ENCODE data around the gene ETFB. TPM values are rescaled to one million over a fixed set of nuclear protein-coding genes. Genes with fewer than 3 reads are reported as not detected.

The ETFB gene
- total RNA-seq, 2 donors from 2014 or later = 54.3 to 77.3 TPM

DNA sequence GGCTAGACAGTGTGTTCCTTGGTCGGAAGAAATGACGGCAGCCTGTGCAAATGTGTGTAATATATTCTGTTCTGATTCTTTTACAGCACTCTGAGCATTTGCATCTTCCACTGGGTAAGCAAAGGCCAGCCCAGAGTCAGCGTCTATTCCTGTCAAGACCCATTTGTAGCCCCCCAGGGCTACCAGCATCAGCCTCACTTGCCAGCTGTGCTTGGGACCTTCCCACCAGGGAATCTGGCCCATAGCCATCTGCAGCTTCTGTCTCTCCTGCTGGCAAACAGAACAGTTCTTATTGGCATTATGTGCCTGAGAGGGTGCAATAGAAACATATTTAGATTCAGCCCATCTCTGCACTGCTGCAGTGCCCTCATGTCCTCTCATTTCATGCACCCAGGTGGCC lies 60.7 kb downstream of the ETFB start:
- H3K4me3 Mint-ChIP-seq = no peak overlapping the region
- Histone ChIP-seq H3K9ac (ENCODE audit: extremely low read depth, low read length, poor library complexity, severe bottlenecking) (no peak overlapping the region), H3K4me1 (ENCODE audit: control insufficient read depth, insufficient read depth, low read length) (no peaks in the 10 kb centered on the region), H3K4me3 (ENCODE audit: low read length) (no peak overlapping the region), H3K36me3 (ENCODE audit: control insufficient read depth, insufficient read depth, low read length) (no peaks in the 10 kb centered on the region), H3K27ac (ENCODE audit: low read depth, low read length) (no peak overlapping the region), H3K27me3 (ENCODE audit: control insufficient read depth, insufficient read depth, low read length, poor library complexity, severe bottlenecking) (peaks cover 12% of the 10 kb centered on the region), H3K9me3 (ENCODE audit: control insufficient read depth, low read length) (no peaks in the 10 kb centered on the region)
- peaks cover 19% of the 10 kb centered on the region for H3K27me3 Mint-ChIP-seq (ENCODE audit: insufficient read depth)
- WGBS, 2 experiments (ENCODE audit: insufficient coverage in 1 of 2, insufficient read length in 1 of 2) = 71 to 80% methylated on average over 1 to 3 of the region's 3 CpGs
- H3K4me1 Mint-ChIP-seq = peaks cover 5% of the 10 kb centered on the region
- H3K27ac Mint-ChIP-seq = no peak overlapping the region
- H3K9me3 Mint-ChIP-seq = peaks cover 33% of the 10 kb centered on the region
- peaks cover 7% of the 10 kb centered on the region for H3K36me3 Mint-ChIP-seq (ENCODE audit: low read depth)
- TF ChIP-seq, protein P1, sequence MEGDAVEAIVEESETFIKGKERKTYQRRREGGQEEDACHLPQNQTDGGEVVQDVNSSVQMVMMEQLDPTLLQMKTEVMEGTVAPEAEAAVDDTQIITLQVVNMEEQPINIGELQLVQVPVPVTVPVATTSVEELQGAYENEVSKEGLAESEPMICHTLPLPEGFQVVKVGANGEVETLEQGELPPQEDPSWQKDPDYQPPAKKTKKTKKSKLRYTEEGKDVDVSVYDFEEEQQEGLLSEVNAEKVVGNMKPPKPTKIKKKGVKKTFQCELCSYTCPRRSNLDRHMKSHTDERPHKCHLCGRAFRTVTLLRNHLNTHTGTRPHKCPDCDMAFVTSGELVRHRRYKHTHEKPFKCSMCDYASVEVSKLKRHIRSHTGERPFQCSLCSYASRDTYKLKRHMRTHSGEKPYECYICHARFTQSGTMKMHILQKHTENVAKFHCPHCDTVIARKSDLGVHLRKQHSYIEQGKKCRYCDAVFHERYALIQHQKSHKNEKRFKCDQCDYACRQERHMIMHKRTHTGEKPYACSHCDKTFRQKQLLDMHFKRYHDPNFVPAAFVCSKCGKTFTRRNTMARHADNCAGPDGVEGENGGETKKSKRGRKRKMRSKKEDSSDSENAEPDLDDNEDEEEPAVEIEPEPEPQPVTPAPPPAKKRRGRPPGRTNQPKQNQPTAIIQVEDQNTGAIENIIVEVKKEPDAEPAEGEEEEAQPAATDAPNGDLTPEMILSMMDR (conservative IDR thresholded peaks at IDR 0.05) = no peak
- no peak for DNase-seq

DNA sequence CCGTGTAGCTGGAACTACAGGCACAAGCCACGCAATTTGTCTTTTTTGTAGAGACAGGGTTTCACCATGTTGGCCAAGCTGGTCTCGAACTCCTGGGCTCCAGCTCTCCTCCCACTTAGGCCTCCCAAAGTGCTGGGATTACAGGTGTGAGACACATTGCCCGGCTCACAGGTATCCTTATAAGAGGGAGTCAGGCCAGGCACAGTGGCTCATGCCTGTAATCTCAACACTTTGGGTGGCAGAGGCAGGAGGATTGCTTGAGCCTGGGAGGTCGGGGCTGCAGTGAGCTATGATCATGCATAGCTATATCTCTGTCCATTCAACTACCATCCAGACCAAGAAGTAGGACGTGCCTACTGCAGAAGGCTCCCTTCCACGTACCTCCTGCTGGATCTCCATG lies 64.9 kb downstream of the ETFB start:
- Histone ChIP-seq H3K36me3 (ENCODE audit: control insufficient read depth, insufficient read depth, low read length) (no peaks in the 10 kb centered on the region), H3K9me3 (ENCODE audit: control insufficient read depth, low read length) (no peaks in the 10 kb centered on the region), H3K27ac (ENCODE audit: low read depth, low read length) (no peak overlapping the region), H3K4me1 (ENCODE audit: control insufficient read depth, insufficient read depth, low read length) (no peaks in the 10 kb centered on the region), H3K4me3 (ENCODE audit: low read length) (no peak overlapping the region), H3K9ac (ENCODE audit: extremely low read depth, low read length, poor library complexity, severe bottlenecking) (no peak overlapping the region), H3K27me3 (ENCODE audit: control insufficient read depth, insufficient read depth, low read length, poor library complexity, severe bottlenecking) (no peaks in the 10 kb centered on the region)
- Mint-ChIP-seq H3K36me3 (ENCODE audit: low read depth) (peaks cover 2% of the 10 kb centered on the region), H3K27me3 (ENCODE audit: insufficient read depth) (peaks cover 3% of the 10 kb centered on the region), H3K4me3 (no peak overlapping the region), H3K4me1 (peaks cover 3% of the 10 kb centered on the region), H3K9me3 (peaks cover 15% of the 10 kb centered on the region), H3K27ac (no peak overlapping the region)
- TF ChIP-seq, protein P1 (conservative IDR thresholded peaks at IDR 0.05) = no peak
- 89 to 91% methylated on average over 7 of the region's 7 CpGs for WGBS, 2 experiments (ENCODE audit: insufficient coverage in 1 of 2, insufficient read length in 1 of 2)
- no peak for DNase-seq

GRCh38 chr19:51297406-51297805 lies 68.8 kb downstream of the ETFB start:
- Mint-ChIP-seq H3K36me3 (ENCODE audit: low read depth) (no peaks in the 10 kb centered on the region), H3K27ac (no peak overlapping the region), H3K9me3 (peaks cover under 1% of the 10 kb centered on the region), H3K27me3 (ENCODE audit: insufficient read depth) (no peaks in the 10 kb centered on the region), H3K4me1 (peaks cover 39% of the 10 kb centered on the region), H3K4me3 (no peak overlapping the region)
- Histone ChIP-seq H3K4me1 (ENCODE audit: control insufficient read depth, insufficient read depth, low read length) (peaks cover 19% of the 10 kb centered on the region), H3K36me3 (ENCODE audit: control insufficient read depth, insufficient read depth, low read length) (no peaks in the 10 kb centered on the region), H3K27me3 (ENCODE audit: control insufficient read depth, insufficient read depth, low read length, poor library complexity, severe bottlenecking) (no peaks in the 10 kb centered on the region), H3K27ac (ENCODE audit: low read depth, low read length) (no peak overlapping the region), H3K4me3 (ENCODE audit: low read length) (no peak overlapping the region), H3K9me3 (ENCODE audit: control insufficient read depth, low read length) (no peaks in the 10 kb centered on the region), H3K9ac (ENCODE audit: extremely low read depth, low read length, poor library complexity, severe bottlenecking) (no peak overlapping the region)
- TF ChIP-seq, protein P1 (conservative IDR thresholded peaks at IDR 0.05) = no peak
- DNase-seq = no peak
- 95 to 98% methylated on average over 4 to 5 of the region's 5 CpGs for WGBS, 2 experiments (ENCODE audit: insufficient coverage in 1 of 2, insufficient read length in 1 of 2)
